Fibroblast of the aortic adventitia (primary cell): Measurements from ENCODE around the gene FAM163A. TPM values are rescaled to one million over a fixed set of nuclear protein-coding genes. Genes with fewer than 3 reads are reported as not detected.

Experiments
- DNase-seq: peaks from one replicate; pipeline ENCODE4 v3.0.0-alpha.2; 2010; ENCODE audit warnings: low read depth
- H3K4me3 ChIP-seq: 2 replicates; pipeline ENCODE4 v1.5.1; 2011; ENCODE audit warnings: low read depth, mild to moderate bottlenecking, control low read depth, low read length, moderate library complexity
- CTCF ChIP-seq: IDR thresholded peaks from 2 replicates; pipeline ENCODE4 v1.5.1; 2011; ENCODE audit warnings: mild to moderate bottlenecking, low read length, control low read depth, inconsistent platforms; ENCODE audit not compliant: insufficient read depth
- total RNA-seq: library from RNA; depleted of rRNA; stranded (reverse); fragments of >200 nt; gene quantifications from 2 replicates; pipeline ENCODE4 v1.2.3, GENCODE V29; 2012; ENCODE audit warnings: low replicate concordance

Gene FAM163A
- total RNA-seq, 1 donor: not detected

- DNase-seq: no peak
- no peak overlapping the region for H3K4me3 ChIP-seq
- no peak for TF ChIP-seq CTCF
Measured at GRCh38 chr1:179774566-179774965, 31.5 kb downstream of the FAM163A start.

- TF ChIP-seq CTCF: no peak
- H3K4me3 ChIP-seq: no peak overlapping the region
- no peak for DNase-seq
Measured at GRCh38 chr1:179775009-179775408, 31.9 kb downstream of the FAM163A start.

- TF ChIP-seq CTCF: no peak
- no peak overlapping the region for H3K4me3 ChIP-seq
- no peak for DNase-seq
Measured at GRCh38 chr1:179776831-179777230, 33.7 kb downstream of the FAM163A start.

- no peak for TF ChIP-seq CTCF
- no peak overlapping the region for H3K4me3 ChIP-seq
- DNase-seq: no peak
Measured at GRCh38 chr1:179777731-179778130, 34.6 kb downstream of the FAM163A start.

- H3K4me3 ChIP-seq: no peak overlapping the region
- TF ChIP-seq CTCF: no peak
Measured at GRCh38 chr1:179779645-179780272, 36.7 kb downstream of the FAM163A start.

GRCh38 chr1:179781962-179782361, 38.9 kb downstream of the FAM163A start:
- DNase-seq: peak; percentile 16
- TF ChIP-seq CTCF: no peak
- H3K4me3 ChIP-seq: no peak overlapping the region

More at GRCh38 chr1:179779645-179780272, 36.7 kb downstream of the FAM163A start:
- peak; percentile 52 for DNase-seq

- DNase-seq: no peak
- TF ChIP-seq CTCF: no peak
- no peak overlapping the region for H3K4me3 ChIP-seq
Measured at GRCh38 chr1:179785031-179785431, 41.9 kb downstream of the FAM163A start.
